A549 treated with GW870086 at 1 μM for 4 hours (cell line): ENCODE measurements around the gene L3HYPDH. TPM values are rescaled to one million over a fixed set of nuclear protein-coding genes. Genes with fewer than 3 reads are reported as not detected.

Source experiments
- total RNA-seq: library from RNA; stranded (reverse); fragments of 200-300 nt; extraction: Qiagen RNA extraction; gene quantifications from 5 replicates; pipeline ENCODE4 v1.2.3, GENCODE V29; 2022; ENCODE audit warnings: low read depth

Gene L3HYPDH
- total RNA-seq = 39.9 to 45.1 TPM (median 43.9 TPM) in 5 replicates

DNA sequence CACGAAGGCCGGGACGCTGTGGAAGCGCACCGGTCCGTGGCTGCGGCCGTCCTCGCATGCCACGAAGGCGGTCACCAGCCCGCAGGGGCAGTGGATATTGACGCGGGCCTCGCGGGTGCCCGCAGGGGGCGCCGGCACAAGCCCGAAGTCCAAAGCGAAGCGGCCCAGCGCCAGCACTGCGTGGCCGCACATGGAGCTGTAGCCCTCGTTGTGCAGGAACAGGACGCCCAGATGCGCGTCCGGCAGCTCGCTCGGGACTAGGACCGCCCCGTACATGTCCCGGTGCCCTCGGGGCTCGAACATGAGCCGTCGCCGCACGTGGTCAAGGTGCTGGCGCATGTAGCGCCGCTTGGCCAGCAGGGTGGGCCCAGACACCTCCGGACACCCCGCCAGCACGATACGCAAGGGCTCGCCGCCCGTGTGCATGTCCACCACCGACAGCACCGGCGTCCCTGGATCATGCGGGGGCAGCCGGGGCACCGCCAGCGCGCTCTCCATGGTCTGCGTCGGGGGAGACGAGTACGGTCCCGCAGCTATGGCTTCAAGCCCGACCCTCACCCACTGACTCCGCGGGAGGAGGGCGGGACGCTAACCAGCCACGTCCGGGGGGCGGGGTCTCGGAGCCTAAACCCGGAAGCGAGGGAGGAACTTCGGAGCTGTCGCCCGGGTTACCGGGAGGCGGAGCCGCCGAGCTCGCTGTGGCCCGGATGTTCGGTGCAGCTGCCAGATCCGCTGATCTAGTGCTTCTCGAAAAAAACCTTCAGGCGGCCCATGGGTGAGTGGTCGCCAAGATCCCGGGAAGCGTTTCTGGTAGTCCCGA lies at the start of gene L3HYPDH, which contains the start of gene JKAMP:
Gene L3HYPDH, minus strand, starts transcription at position 590 of the 820 bp plus-strand sequence. Its CDS starts 92 bp downstream, at position 498.
Gene JKAMP, plus strand, starts transcription at position 699 of the 820 bp plus-strand sequence. Its CDS starts 73 bp downstream, at position 772.

DNA sequence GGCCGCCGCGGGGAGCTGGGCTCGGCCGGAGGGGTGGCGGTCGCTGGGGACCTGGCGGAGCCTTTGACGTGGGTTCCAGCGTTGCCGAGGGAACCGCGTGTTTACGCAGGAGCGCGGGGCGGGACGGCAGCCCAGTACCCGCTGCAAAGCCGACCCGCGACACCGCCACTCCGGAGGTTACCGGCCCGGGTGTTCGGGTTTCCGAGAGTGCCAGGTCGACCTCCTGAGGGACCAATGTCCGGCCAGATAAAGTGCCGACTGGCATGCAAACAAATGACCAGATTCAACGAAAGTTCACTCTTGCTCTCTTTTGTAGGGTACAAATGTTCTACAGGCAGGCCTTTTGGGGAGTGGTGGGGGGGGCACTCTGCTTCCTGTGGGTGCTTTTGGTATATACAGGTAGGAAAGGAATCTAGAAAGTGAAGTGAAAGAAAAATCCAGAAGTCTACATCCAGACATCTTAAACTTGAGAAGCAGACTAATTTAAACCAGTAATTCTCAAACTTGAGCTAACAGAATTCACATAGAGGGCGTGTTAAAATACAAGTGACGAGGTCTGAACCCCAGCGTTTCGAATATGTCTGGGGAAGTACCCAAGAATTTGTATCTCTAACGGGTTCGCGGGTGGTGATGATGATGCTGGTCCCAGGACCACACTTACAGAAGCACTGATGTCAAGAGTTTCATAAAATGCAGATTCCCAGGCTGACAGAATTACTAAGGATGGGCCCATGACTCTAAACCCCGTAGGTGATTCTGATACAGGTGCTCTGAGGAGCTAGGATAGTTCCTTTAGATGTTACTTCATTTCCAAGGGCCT lies 18.7 kb downstream of the L3HYPDH start, which contains the start of gene GPR135:
Gene GPR135, minus strand, starts transcription at position 65 of the 820 bp plus-strand sequence. CDS start 154 bp downstream, outside the sequence.

Other genes with a start within 250 kb of the L3HYPDH start
- 0.64 to 1.3 TPM (median 0.89 TPM) in 5 replicates for gene GPR135, start 19.0 kb downstream of the L3HYPDH start, total RNA-seq
- gene JKAMP, start 109 bp upstream of the L3HYPDH start, total RNA-seq = 66.1 to 80.4 TPM (median 73.2 TPM) in 5 replicates
- not detected in 5 replicates for gene CCDC175, start 92.4 kb upstream of the L3HYPDH start, total RNA-seq